HG03039 (cell line): ENCODE data around the gene SULT1B1.

Experiments
- ATAC-seq: cut with Tn5 transposase; IDR thresholded peaks from one replicate; pipeline ENCODE4 v1.9.1; 2021; ENCODE audit warnings: mild to moderate bottlenecking, moderate library complexity; ENCODE audit not compliant: unreplicated experiment

The SULT1B1 gene

GRCh38 chr4:69701696-69702095, 58.7 kb downstream of the SULT1B1 start:
- ATAC-seq, result no peak

DNA sequence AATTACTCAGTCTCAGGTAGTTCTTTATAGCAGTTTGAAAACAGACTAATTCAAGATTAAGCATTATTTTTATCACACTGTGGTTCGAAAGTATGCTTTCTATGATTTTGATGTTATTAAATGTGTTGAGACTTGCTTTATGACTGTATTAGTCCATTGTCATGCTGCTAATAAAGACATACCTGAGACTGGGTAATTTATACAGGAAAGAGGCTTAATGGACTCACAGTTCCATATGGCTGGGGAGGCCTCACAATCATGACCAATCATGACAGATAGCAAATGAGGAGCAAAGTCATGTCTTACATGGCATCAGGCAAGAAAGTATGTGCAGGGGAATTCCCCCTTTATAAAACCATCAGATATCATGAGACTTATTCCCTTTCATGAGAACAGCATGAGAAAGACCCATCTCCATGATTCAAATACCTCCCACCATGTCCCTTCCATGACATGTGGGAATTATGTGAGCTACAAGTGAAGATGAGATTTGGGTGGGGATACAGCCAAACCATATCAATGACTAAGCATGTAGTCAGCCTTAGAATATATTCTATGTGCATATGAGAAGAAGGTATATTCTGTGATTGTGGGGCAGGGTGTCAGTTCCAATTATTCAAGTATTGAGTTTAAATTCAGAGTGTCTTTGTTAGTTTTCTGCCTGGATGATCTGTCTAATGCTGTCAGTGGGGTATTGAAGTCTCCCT, 62.7 kb downstream of the SULT1B1 start:
- no peak for ATAC-seq

DNA sequence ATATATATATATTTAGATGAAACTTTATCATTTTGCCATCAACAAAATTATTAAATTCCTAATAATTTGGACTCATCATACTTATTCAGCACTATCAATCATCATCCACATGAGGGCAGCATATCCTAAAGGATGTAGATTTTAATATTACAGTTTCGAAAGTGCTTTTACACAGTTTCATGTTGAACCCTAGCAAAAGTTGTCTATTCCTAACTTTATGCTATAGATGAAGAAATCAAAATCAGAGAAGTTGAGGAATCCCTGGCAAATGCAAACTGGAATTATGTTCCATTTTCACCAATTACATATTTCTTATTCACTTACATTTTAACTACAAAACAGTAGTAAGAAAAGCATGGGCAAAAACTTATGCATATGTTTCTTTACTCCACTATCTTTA, 70.8 kb downstream of the SULT1B1 start:
- ATAC-seq, result no peak

- ATAC-seq, result no peak
Observed at GRCh38 chr4:69684804-69685203, 75.6 kb downstream of the SULT1B1 start.
